Heart left ventricle (tissue), 13 donors: Measurements from ENCODE around the gene MTX2.

Source experiments
- CTCF ChIP-seq, 12 donors: fragments of 200-600 bp; sonication (generic) in 4 of 12; IDR thresholded peaks; one replicate each; pipeline versions ENCODE4 v1.5.0 to v1.8.0; 2018 to 2022; ENCODE audit warnings: antibody characterized with exemption in 12 of 12, mild to moderate bottlenecking in 5 of 12
- POLR2A ChIP-seq, 2 donors: fragments of 450-650 bp; IDR thresholded peaks; one replicate each; pipeline ENCODE4 v1.6.1; 2017; ENCODE audit warnings: antibody characterized with exemption in 2 of 2, mild to moderate bottlenecking in 2 of 2, moderate library complexity in 2 of 2
- donor health status: ischemic (EF 13 %, LVEDD 7.1; RV severe dilation, severe dysfunction).
- donor health status: DM: no; HTN: yes; CAD: no.
- donor health status: DM: no; HTN: no; CAD: no.
- donor health status: ischemic (EF 25% LVEDD 6.9; RV normal size, moderate dysfunction).
- donor health status: ischemic (EF 25% LVEDD 5.7; RV mildly dilated, moderate dysfunction).
- donor health status: ischemic (EF 35%, LVEDD 5.7; RV mildly dilated, moderate dysfunction).
- donor health status: nonischemic (EF 11% LVEDD 7.7; RV severe dilation, severe dysfunction).
- donor health status: DM: yes; HTN: yes; CAD: no.
- donor health status: PGD.
- donor health status: ischemic (EF 29% LVEDD 5.4; RV normal size, mild dysfunction).
- donor health status: nonischemic (EF 23%, LVEDD 6.1; RV moderate dilation, normal function).

GRCh38 chr2:176293334-176293733 lies 24.1 kb downstream of the MTX2 start:
- TF ChIP-seq CTCF (IDR thresholded peaks at IDR 0.05) (no peak), POLR2A (IDR thresholded peaks at IDR 0.05) (no peak)
